Measurements from ENCODE around the gene PARP8. TPM values are rescaled to one million over a fixed set of nuclear protein-coding genes. Genes with fewer than 3 reads are reported as not detected.

PARP8 gene
- total and polyA plus RNA-seq, 2 of the 8 experiments (the other 6 are each of a cell fraction or from before 2014, with no cell fraction given): 16.6 to 30.6 TPM

DNA sequence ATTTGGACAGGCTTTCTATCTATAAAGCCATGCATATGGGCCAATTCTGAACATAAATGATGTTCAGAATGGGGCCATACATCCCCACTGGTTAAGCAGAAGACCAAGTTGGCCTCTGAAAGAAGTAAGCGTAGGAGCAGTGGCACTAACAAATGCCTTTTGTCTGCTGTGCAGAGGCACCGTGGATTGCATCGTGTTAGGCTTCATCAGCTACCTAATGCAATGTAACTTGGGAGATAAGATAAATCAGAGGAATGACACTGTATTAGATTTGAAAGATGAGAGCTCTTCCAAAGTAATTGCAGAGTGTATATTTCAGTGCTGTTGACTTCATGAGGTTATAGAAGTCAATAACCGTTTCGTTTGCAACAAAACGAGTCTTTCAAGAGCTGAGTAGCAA is 148.1 kb downstream of the PARP8 start:
- no peak overlapping the region for H3K27ac ChIP-seq (ENCODE audit: low read depth, low read length)
- no peak overlapping the region for H3K18ac ChIP-seq (ENCODE audit: extremely low read depth, low read length)
- H3K4me3 ChIP-seq (ENCODE audit: extremely low read depth in 1 of 4, insufficient read depth in 2 of 4, low read depth in 3 of 4, low read length in 4 of 4): no peak overlapping the region
- H2BK120ac ChIP-seq (replicated peaks; ENCODE audit: low read depth, low read length): no peak overlapping the region
- H3K79me2 ChIP-seq (ENCODE audit: control insufficient read depth in 1 of 2, insufficient read depth in 2 of 2, low read length in 2 of 2): no peaks in the 10 kb centered on the region
- no peak overlapping the region for H2BK12ac ChIP-seq (ENCODE audit: low read depth, low read length)
- H2BK5ac ChIP-seq (ENCODE audit: low read depth, low read length): no peak overlapping the region
- H3K79me1 ChIP-seq (ENCODE audit: low read depth, low read length): no peaks in the 10 kb centered on the region
- H2AFZ ChIP-seq (ENCODE audit: low read length): no peak overlapping the region
- DNase-seq (ENCODE audit: low read depth in 1 of 2, low spot score in 2 of 2): no peak
- no peak overlapping the region for H4K8ac ChIP-seq (ENCODE audit: extremely low read depth, insufficient read depth, low read length)
- no peaks in the 10 kb centered on the region; a peak in 2 of 8 replicates for H3K36me3 ChIP-seq (ENCODE audit: control insufficient read depth in 2 of 4, insufficient read depth in 4 of 4, low read length in 3 of 4)
- no peak overlapping the region for H3K9ac ChIP-seq (replicated peaks in 1 of 4; ENCODE audit: extremely low read depth in 1 of 4, low read depth in 3 of 4, low read length in 3 of 4)
- no peak overlapping the region for H3K23ac ChIP-seq (ENCODE audit: insufficient read length)
- no peaks in the 10 kb centered on the region for H3K4me1 ChIP-seq (replicated peaks in 1 of 4; ENCODE audit: control insufficient read depth in 3 of 4, insufficient read depth in 4 of 4, low read length in 3 of 4)
- no peak overlapping the region for H2AK5ac ChIP-seq (ENCODE audit: low read depth, low read length)
- ChIA-PET POLR2A (ENCODE audit: partially characterized antibody) (interaction anchor here (0.8 kb wide), 1 partner anchor 147 kb away, joined by 3 read pairs; no protein-coding TSS in a partner anchor), CTCF (ENCODE audit: partially characterized antibody) (no interaction called here)
- no peak overlapping the region for H4K5ac ChIP-seq (ENCODE audit: insufficient read length, low read depth, low read length)
- no peaks in the 10 kb centered on the region for H4K20me1 ChIP-seq (replicated peaks in 1 of 2; ENCODE audit: control insufficient read depth in 1 of 2, insufficient read depth in 2 of 2, low read length in 2 of 2)
- H2BK20ac ChIP-seq (ENCODE audit: low read length): no peak overlapping the region
- no peaks in the 10 kb centered on the region for H3K27me3 ChIP-seq (replicated peaks in 1 of 4; ENCODE audit: control insufficient read depth in 3 of 4, extremely low read depth in 1 of 4, insufficient read depth in 3 of 4, low read length in 3 of 4)
- no peak overlapping the region for H3K14ac ChIP-seq (ENCODE audit: insufficient read length)
- 93% methylated on average over 6 of the region's 6 CpGs; no CpG with 5 or more reads in 1 of the 2 experiments for WGBS, 2 experiments (ENCODE audit: extremely low coverage in 1 of 2, insufficient coverage in 1 of 2, insufficient read length in 1 of 2, insufficient replicate concordance in 2 of 2, low coverage in 1 of 2, low lambda C conversion rate in 2 of 2, missing lambda C conversion rate in 1 of 2)
- no peaks in the 10 kb centered on the region for H3K23me2 ChIP-seq (ENCODE audit: low read depth, low read length)
- H3K9me3 ChIP-seq (ENCODE audit: insufficient read depth in 2 of 2, low read depth in 1 of 2, low read length in 1 of 2): no peaks in the 10 kb centered on the region
- H3K4me2 ChIP-seq (ENCODE audit: insufficient read depth in 1 of 2, low read depth in 2 of 2, low read length in 2 of 2): no peak overlapping the region
- no peak overlapping the region for H2BK15ac ChIP-seq (ENCODE audit: low read length)
- no peak for FAIRE-seq
- H3K4ac ChIP-seq (replicated peaks; ENCODE audit: insufficient read length, low read depth, low read length): no peak overlapping the region
- H3K56ac ChIP-seq (replicated peaks; ENCODE audit: insufficient read length, low read depth, low read length): no peak overlapping the region
- no peak overlapping the region for H4K91ac ChIP-seq (replicated peaks; ENCODE audit: insufficient read length, low read length)
- TF ChIP-seq YY1 (IDR thresholded peaks at IDR 0.05; ENCODE audit: low read depth, low read length): no peak
- TF ChIP-seq, protein P1, sequence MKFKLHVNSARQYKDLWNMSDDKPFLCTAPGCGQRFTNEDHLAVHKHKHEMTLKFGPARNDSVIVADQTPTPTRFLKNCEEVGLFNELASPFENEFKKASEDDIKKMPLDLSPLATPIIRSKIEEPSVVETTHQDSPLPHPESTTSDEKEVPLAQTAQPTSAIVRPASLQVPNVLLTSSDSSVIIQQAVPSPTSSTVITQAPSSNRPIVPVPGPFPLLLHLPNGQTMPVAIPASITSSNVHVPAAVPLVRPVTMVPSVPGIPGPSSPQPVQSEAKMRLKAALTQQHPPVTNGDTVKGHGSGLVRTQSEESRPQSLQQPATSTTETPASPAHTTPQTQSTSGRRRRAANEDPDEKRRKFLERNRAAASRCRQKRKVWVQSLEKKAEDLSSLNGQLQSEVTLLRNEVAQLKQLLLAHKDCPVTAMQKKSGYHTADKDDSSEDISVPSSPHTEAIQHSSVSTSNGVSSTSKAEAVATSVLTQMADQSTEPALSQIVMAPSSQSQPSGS (IDR thresholded peaks at IDR 0.05; ENCODE audit: low read length): no peak
- TF ChIP-seq, protein P2, sequence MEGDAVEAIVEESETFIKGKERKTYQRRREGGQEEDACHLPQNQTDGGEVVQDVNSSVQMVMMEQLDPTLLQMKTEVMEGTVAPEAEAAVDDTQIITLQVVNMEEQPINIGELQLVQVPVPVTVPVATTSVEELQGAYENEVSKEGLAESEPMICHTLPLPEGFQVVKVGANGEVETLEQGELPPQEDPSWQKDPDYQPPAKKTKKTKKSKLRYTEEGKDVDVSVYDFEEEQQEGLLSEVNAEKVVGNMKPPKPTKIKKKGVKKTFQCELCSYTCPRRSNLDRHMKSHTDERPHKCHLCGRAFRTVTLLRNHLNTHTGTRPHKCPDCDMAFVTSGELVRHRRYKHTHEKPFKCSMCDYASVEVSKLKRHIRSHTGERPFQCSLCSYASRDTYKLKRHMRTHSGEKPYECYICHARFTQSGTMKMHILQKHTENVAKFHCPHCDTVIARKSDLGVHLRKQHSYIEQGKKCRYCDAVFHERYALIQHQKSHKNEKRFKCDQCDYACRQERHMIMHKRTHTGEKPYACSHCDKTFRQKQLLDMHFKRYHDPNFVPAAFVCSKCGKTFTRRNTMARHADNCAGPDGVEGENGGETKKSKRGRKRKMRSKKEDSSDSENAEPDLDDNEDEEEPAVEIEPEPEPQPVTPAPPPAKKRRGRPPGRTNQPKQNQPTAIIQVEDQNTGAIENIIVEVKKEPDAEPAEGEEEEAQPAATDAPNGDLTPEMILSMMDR (IDR thresholded peaks at IDR 0.05; ENCODE audit: control extremely low read depth in 1 of 3, insufficient read depth in 1 of 3, low read depth in 1 of 3, low read length in 3 of 3): no peak
- TF ChIP-seq TAF1 (IDR thresholded peaks at IDR 0.05; ENCODE audit: low read depth, low read length): no peak
- TF ChIP-seq NRF1 (IDR thresholded peaks at IDR 0.05; ENCODE audit: low read depth, low read length): no peak
- TF ChIP-seq RFX5 (IDR thresholded peaks at IDR 0.05; ENCODE audit: borderline replicate concordance, low read depth, low read length): no peak
- TF ChIP-seq ASH2L (IDR thresholded peaks at IDR 0.05; ENCODE audit: low read length): no peak
- no peak for TF ChIP-seq CTBP2 (IDR thresholded peaks at IDR 0.05; ENCODE audit: borderline replicate concordance, insufficient read depth, insufficient read length, low read length)

All from H1 (cell line).